LNCaP clone FGC (cell line): Measurements from ENCODE around the gene RBL2.
"Not testable (repeated sequence)": the region's sequence is repeated elsewhere in the genome, so short reads cannot be mapped to it uniquely, and the experiment has no call there.

Experiments
- DNase-seq: peaks from one replicate; pipeline ENCODE4 v3.0.0-alpha.2; 2011; ENCODE audit warnings: low read depth
- H3K4me3 ChIP-seq: 2 replicates; pipeline ENCODE4 v1.5.1; 2011; ENCODE audit warnings: mild to moderate bottlenecking, low read depth, low read length, control low read depth
- CTCF ChIP-seq: IDR thresholded peaks from 2 replicates; pipeline ENCODE4 v1.5.1; 2012; ENCODE audit warnings: mild to moderate bottlenecking; ENCODE audit not compliant: control insufficient read depth, insufficient read depth; ENCODE audit errors: extremely low read depth

RBL2 gene

GRCh38 chr16:53417011-53417410 lies 17.3 kb upstream of the RBL2 start:
- TF ChIP-seq CTCF = no peak
- H3K4me3 ChIP-seq = no peak overlapping the region
- DNase-seq = no peak

DNA sequence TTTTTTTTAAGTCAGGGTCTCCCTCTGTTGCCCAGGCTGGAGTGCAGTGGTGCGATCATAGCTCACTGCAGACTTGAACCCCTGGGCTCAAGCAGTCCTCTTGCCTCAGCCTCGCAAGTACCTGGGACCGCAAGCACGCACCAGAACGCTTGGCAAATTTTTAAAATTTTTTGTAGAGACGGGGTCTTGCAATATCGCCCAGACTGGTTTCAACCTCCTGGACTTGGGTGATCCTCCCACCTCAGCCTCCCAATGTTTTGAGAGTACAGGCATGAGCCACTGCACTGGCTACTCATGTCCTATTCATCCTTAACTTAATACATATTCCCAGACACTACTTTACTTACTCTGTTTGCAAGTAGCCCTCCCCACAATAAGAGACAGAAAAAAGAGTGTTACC lies 16.3 kb upstream of the RBL2 start:
- no peak for DNase-seq
- H3K4me3 ChIP-seq = no peak overlapping the region
- no peak for TF ChIP-seq CTCF

DNA sequence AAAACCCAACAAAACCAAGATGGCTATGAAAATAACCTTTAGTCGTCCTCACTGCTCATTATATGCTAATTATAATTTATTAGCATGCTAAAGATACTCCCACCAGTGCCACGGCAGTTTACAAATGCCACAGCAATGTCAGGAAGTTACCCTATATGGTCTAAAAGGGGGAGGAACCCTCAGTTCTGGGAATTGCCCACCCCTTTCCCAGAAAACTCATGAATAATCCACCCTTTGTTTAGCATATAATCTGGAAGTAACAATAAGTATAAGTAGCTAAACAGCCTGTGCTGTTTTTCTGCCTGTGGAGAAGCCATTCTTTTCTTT lies 14.9 kb upstream of the RBL2 start:
- not testable (repeated sequence) for H3K4me3 ChIP-seq, DNase-seq

DNA sequence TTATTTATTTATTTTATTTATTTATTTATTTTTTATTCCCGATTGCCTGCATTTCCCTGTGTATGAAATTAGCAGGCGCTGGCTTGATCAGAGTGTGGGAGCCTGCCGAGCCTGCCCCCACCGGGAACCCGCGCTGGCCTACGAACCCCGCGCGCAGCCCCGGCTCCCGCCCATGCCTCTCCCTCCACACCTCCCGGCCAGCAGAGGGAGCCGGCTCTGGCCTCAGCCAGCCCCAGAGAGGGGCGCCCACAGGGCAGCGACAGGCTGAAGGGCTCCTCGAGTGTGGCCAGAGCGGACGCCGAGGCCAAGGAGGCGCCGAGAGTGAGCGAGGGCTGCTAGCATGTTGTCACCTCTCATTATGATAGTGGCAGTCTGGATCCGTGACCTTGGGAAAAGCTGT lies 13.0 kb upstream of the RBL2 start:
- no peak overlapping the region for H3K4me3 ChIP-seq
- DNase-seq = no peak
- TF ChIP-seq CTCF = no peak

DNA sequence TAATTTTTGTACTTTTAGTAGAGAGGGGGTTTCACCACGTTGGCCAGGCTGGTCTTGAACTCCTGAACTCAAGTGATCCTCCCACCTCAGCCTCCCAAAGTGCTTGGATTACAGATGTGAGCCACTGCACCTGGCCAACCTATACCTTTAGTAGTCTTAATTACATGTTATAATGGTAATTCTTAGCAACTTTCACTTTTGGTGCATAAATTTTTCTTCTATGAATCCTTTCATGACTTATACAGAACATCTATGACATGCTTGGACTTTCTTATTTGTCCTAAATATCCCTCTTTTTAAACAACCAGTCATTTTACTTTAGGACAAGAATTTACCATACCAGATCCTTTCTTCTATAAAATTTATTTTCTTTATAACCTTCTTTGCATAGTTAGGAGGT lies 10.3 kb upstream of the RBL2 start:
- DNase-seq, H3K4me3 ChIP-seq: not testable (repeated sequence)

DNA sequence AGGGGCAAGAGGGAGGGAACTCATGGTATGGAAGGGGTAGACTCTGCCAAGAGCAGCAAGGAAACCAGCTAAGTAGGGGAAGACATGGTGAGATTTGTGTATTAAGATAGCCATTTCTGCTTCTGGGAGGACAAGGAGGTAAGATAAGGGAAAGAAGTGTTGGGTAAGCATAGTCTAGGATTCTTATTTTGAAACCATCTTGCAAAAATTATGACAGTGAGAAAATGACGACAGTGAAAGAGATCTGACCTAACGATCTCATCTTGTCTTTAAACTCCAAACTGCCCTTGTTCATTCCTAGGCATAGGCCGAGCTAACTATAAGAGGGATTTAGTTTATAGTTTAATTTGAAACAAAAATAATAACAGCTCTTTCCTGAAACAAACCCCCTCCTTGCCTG lies 5.6 kb upstream of the RBL2 start:
- no peak for DNase-seq

GRCh38 chr16:53429221-53429943 lies 4.9 kb upstream of the RBL2 start:
- peak; percentile 58 for DNase-seq
- no peak for TF ChIP-seq CTCF
- H3K4me3 ChIP-seq = no peak overlapping the region

More for the DNA sequence above, 5.6 kb upstream of the RBL2 start:
- no peak for TF ChIP-seq CTCF
- no peak overlapping the region for H3K4me3 ChIP-seq

GRCh38 chr16:53430363-53430762 lies 3.9 kb upstream of the RBL2 start:
- no peak overlapping the region for H3K4me3 ChIP-seq
- no peak for TF ChIP-seq CTCF
- no peak for DNase-seq
